B cell (primary cell): ENCODE results near the gene SNTN. TPM values are rescaled to one million over a fixed set of nuclear protein-coding genes. Genes with fewer than 3 reads are reported as not detected.

Source experiments
- ATAC-seq: fragments of 200-7000 bp; cut with Tn5 transposase; one replicate; pipeline ENCODE4 v1.10.0; 2021; ENCODE audit warnings: low read depth, mild to moderate bottlenecking, moderate number of reproducible peaks, moderate library complexity
- CTCF ChIA-PET: fragments of 350-600 bp; sonication (Branson Sonifier 250); formaldehyde crosslinking; loops from one replicate; lab custom pipeline; 2021; ENCODE audit warnings: antibody characterized with exemption, inconsistent platforms; lab: Charles Lee
- POLR2A ChIA-PET: fragments of 350-600 bp; sonication (Branson Sonifier 250); formaldehyde crosslinking; loops from one replicate; lab custom pipeline; 2021; ENCODE audit warnings: antibody characterized with exemption; lab: Charles Lee
- DNase-seq: peaks from one replicate; pipeline ENCODE4 v3.0.0; 2013
- H2AFZ ChIP-seq: 2 replicates; pipeline ENCODE4 v1.6.1; 2012; ENCODE audit warnings: mild to moderate bottlenecking, low read depth, low read length; ENCODE audit not compliant: insufficient read depth, poor library complexity, severe bottlenecking
- H3K27ac ChIP-seq, 2 donors: 1 replicate in 1 of 2; 2 replicates in 1 of 2; pipeline ENCODE4 v1.5.1; 2012 to 2013; ENCODE audit warnings: low read length in 2 of 2, mild to moderate bottlenecking in 2 of 2, moderate library complexity in 1 of 2
- H3K27me3 ChIP-seq, 4 experiments: fragments of 200-600 bp in 1 of 4; sonication (generic) in 1 of 4; replicated peaks in 1 of 4; 1 replicate in 2 of 4; 2 replicates in 2 of 4; pipeline versions ENCODE4 v1.6.1 to v1.7.0; 2013 to 2016; ENCODE audit warnings: low read length in 3 of 4, mild to moderate bottlenecking in 2 of 4, mixed read lengths in 1 of 4, moderate library complexity in 1 of 4; ENCODE audit not compliant: insufficient read depth in 4 of 4, control insufficient read depth in 3 of 4; ENCODE audit errors: control extremely low read depth in 1 of 4
- H3K36me3 ChIP-seq, 2 experiments: replicated peaks in 1 of 2; 1 replicate in 1 of 2; 2 replicates in 1 of 2; pipeline versions ENCODE4 v1.6.1 to v1.7.1; 2013; ENCODE audit warnings: low read length in 1 of 2; ENCODE audit not compliant: insufficient read depth in 2 of 2, control insufficient read depth in 1 of 2; ENCODE audit errors: control extremely low read depth in 1 of 2, extremely low read depth in 1 of 2
- H3K4me1 ChIP-seq, 2 donors: fragments of 200-600 bp in 1 of 2; sonication (generic) in 1 of 2; 1 replicate in 1 of 2; 2 replicates in 1 of 2; pipeline versions ENCODE4 v1.5.1 to v1.6.1; 2013 to 2017; ENCODE audit warnings: low read length in 2 of 2; ENCODE audit not compliant: control insufficient read depth in 2 of 2, insufficient read depth in 2 of 2
- H3K4me2 ChIP-seq: replicated peaks from 2 replicates; pipeline ENCODE3; 2012; ENCODE audit warnings: mild to moderate bottlenecking, low read depth, low read length; ENCODE audit not compliant: poor library complexity, severe bottlenecking
- H3K4me3 ChIP-seq, 5 experiments: fragments of 200-600 bp in 1 of 5; sonication (generic) in 1 of 5; 1 replicate in 3 of 5; 2 replicates in 2 of 5; pipeline versions ENCODE4 v1.5.1 to v1.7.0; 2011 to 2016; ENCODE audit warnings: low read length in 4 of 5, mild to moderate bottlenecking in 4 of 5, low read depth in 2 of 5, control low read depth in 1 of 5, moderate library complexity in 1 of 5; ENCODE audit not compliant: insufficient read depth in 1 of 5; ENCODE audit errors: control extremely low read depth in 1 of 5, extremely low read depth in 1 of 5
- H3K79me2 ChIP-seq: fragments of 200-600 bp; sonication (generic); one replicate; pipeline ENCODE4 v1.6.0; 2016; ENCODE audit warnings: low read length; ENCODE audit not compliant: control insufficient read depth, insufficient read depth
- H3K9ac ChIP-seq: fragments of 200-600 bp; sonication (generic); 2 replicates; pipeline ENCODE4 v1.6.1; 2017; ENCODE audit warnings: mild to moderate bottlenecking, low read length, moderate library complexity
- H3K9me3 ChIP-seq, 3 donors: one replicate each; pipeline versions ENCODE4 v1.6.1 to v1.7.1; 2013; ENCODE audit warnings: low read length in 2 of 3; ENCODE audit not compliant: control insufficient read depth in 2 of 3, insufficient read depth in 1 of 3; ENCODE audit errors: control extremely low read depth in 1 of 3
- H4K20me1 ChIP-seq: 2 replicates; pipeline ENCODE4 v1.6.0; 2012; ENCODE audit warnings: mild to moderate bottlenecking, low read length; ENCODE audit not compliant: insufficient read depth, control insufficient read depth, poor library complexity, severe bottlenecking
- H3K27ac Mint-ChIP-seq: one replicate; pipeline ENCODE4 v1.8.0; 2021; ENCODE audit warnings: mixed read lengths
- H3K27me3 Mint-ChIP-seq: one replicate; pipeline ENCODE4 v1.8.0; 2021; ENCODE audit warnings: mixed read lengths
- H3K4me1 Mint-ChIP-seq: one replicate; pipeline ENCODE4 v1.8.0; 2021; ENCODE audit warnings: mixed read lengths
- H3K4me3 Mint-ChIP-seq: one replicate; pipeline ENCODE4 v1.8.0; 2021; ENCODE audit warnings: mixed read lengths
- H3K9me3 Mint-ChIP-seq: one replicate; pipeline ENCODE4 v1.8.0; 2022; ENCODE audit warnings: mixed read lengths; ENCODE audit not compliant: insufficient read depth
- CTCF ChIP-seq: fragments of 200-600 bp; IDR thresholded peaks from one replicate; pipeline ENCODE4 v1.8.0; 2022; ENCODE audit warnings: antibody characterized with exemption, mild to moderate bottlenecking
- EZH2 ChIP-seq: IDR thresholded peaks from 2 replicates; pipeline ENCODE4 v1.6.1; 2012; ENCODE audit warnings: borderline replicate concordance, low read depth, mild to moderate bottlenecking, moderate library complexity, low read length; ENCODE audit not compliant: insufficient read depth, poor library complexity, severe bottlenecking
- WGBS: methylation state at CpG from one replicate; pipeline ENCODE4 v1.1.5; 2013; ENCODE audit warnings: missing lambda C conversion rate; ENCODE audit not compliant: insufficient coverage; 5-methylcytosine and 5-hydroxymethylcytosine counted together
- intact Hi-C: fragments of 100-400 bp; cut with micrococcal nuclease; formaldehyde crosslinking; loops from one replicate; pipeline ENCODE4 v1.10.0; 2022
- polyA plus RNA-seq: library from polyadenylated mRNA; depleted of rRNA; stranded (reverse); fragments of >200 nt; gene quantifications from 2 replicates; pipeline ENCODE4 v1.2.3, GENCODE V29; 2012
- total RNA-seq, 2 donors: library from RNA; stranded (reverse); fragments of 120-200 nt in 1 of 2; gene quantifications; 1 replicate in 1 of 2; 2 replicates in 1 of 2; pipeline versions ENCODE4 v1.2.3 to v1.2.4, GENCODE V29; 2013 to 2022

The SNTN gene
- total and polyA plus RNA-seq, 2 donors (not counting 1 experiment from before 2014, with no cell fraction given), result not detected

DNA sequence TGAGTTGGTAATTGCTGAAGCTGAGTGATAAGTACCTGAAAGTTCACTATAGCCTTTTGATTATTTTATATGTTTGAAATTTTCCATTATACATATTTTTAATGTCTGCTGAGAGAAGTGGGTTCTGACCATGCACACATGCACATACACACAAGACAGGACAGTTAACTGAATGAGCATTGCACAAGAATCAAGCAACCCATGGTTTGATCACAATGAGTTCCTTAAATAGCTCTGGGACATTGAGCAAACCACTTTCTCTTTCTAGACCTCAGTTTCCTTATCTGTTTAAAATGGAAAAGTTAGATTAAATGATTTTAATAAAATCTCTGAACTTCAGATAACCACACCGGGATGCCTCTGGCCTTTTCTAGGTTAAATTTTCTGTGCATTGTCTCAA, 26.7 kb downstream of the SNTN start:
- no peaks in the 10 kb centered on the region for H3K4me1 ChIP-seq
- no peaks in the 10 kb centered on the region for H3K36me3 ChIP-seq
- H3K27me3 ChIP-seq, result no peaks in the 10 kb centered on the region
- ChIA-PET CTCF (no interaction called here), POLR2A (no interaction called here)
- no peak overlapping the region for H2AFZ ChIP-seq
- H3K27ac ChIP-seq, result no peak overlapping the region
- intact Hi-C loops, result no loop called here
- H3K9ac ChIP-seq, result no peak overlapping the region
- H3K4me2 ChIP-seq, result no peak overlapping the region
- ATAC-seq, result no peak
- H3K79me2 ChIP-seq, result no peaks in the 10 kb centered on the region
- no peak overlapping the region for H3K4me3 ChIP-seq
- H3K4me3 Mint-ChIP-seq, result no peak overlapping the region
- H3K4me1 Mint-ChIP-seq, result no peaks in the 10 kb centered on the region
- H3K27me3 Mint-ChIP-seq, result no peaks in the 10 kb centered on the region
- no peak for DNase-seq
- H4K20me1 ChIP-seq, result no peaks in the 10 kb centered on the region
- peaks cover 0 to 4% (median 0%) of the 10 kb centered on the region in 3 donors for H3K9me3 ChIP-seq
- WGBS, result no CpG with 5 or more reads among the region's 1 CpG
- H3K27ac Mint-ChIP-seq, result no peak overlapping the region
- TF ChIP-seq EZH2, result no peak
- TF ChIP-seq CTCF, result no peak
- no peaks in the 10 kb centered on the region for H3K9me3 Mint-ChIP-seq

GRCh38 chr3:63684081-63684480, 31.6 kb downstream of the SNTN start:
- Histone ChIP-seq H3K9ac (no peak overlapping the region), H3K4me2 (no peak overlapping the region), H4K20me1 (no peaks in the 10 kb centered on the region), H3K9me3 (no peaks in the 10 kb centered on the region), H3K27me3 (no peaks in the 10 kb centered on the region), H3K27ac (no peak overlapping the region), H3K79me2 (no peaks in the 10 kb centered on the region), H3K4me1 (no peaks in the 10 kb centered on the region), H2AFZ (no peak overlapping the region), H3K4me3 (no peak overlapping the region), H3K36me3 (no peaks in the 10 kb centered on the region)
- DNase-seq (no peak), ATAC-seq (no peak)
- ChIA-PET CTCF (no interaction called here), POLR2A (no interaction called here)
- WGBS, result 88% methylated on average over 3 of the region's 6 CpGs
- TF ChIP-seq EZH2, result no peak
- TF ChIP-seq CTCF, result no peak
- H3K4me3 Mint-ChIP-seq, result no peak overlapping the region
- H3K27ac Mint-ChIP-seq, result no peak overlapping the region
- H3K4me1 Mint-ChIP-seq, result no peaks in the 10 kb centered on the region
- no peaks in the 10 kb centered on the region for H3K9me3 Mint-ChIP-seq
- no peaks in the 10 kb centered on the region for H3K27me3 Mint-ChIP-seq
- intact Hi-C loops, result no loop called here
